T-helper 9 cell (primary cell): ENCODE results near the gene HEY2.
"Not testable (repeated sequence)": the region's sequence is repeated elsewhere in the genome, so short reads cannot be mapped to it uniquely, and the experiment has no call there.

Source experiments
- DNase-seq: peaks from one replicate; pipeline ENCODE4 v3.0.0-alpha.2; 2020

The HEY2 gene

DNA sequence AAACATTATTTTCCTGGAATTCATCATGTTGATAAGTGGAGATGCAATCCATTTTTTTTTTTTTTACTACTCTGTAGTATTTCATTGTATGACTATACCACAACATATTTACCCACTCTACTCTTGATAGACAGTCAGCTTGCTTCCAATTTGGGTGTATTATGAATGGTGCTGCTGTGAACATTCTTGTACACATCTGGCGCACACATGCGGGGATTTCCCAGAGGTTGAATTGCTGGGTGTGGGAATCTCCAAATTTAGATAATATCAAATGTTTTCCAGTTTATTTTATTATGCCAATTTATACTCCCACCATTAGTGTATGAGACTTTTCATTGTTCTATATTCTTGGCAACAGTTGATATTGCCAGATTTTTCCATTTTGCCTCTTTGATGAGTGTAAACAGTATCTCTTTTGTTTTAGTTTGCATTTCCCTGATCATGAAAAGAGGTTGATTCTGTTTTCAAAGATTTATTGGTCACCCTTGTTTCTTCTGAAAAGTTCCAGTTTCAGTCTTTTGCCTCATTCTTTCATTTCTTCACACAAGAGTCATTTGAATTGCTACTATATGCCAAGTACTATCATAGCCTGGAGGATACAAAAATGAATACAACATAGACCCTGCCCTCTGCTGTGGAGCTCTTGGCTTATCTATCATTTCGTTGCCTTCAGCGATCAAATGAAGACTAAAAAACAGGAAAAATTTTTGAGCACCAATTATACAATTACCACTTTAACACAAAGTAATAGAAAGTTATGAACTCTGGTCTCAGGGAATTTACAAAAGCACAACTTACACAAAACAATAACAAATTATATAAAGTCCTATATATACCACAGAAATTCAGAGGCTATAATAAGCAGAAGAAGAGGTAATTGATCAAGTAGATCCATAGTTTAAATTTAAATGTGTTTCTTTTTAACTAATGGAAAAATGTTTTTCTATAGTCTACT is 24.2 kb downstream of the HEY2 start:
- no peak for DNase-seq

DNA sequence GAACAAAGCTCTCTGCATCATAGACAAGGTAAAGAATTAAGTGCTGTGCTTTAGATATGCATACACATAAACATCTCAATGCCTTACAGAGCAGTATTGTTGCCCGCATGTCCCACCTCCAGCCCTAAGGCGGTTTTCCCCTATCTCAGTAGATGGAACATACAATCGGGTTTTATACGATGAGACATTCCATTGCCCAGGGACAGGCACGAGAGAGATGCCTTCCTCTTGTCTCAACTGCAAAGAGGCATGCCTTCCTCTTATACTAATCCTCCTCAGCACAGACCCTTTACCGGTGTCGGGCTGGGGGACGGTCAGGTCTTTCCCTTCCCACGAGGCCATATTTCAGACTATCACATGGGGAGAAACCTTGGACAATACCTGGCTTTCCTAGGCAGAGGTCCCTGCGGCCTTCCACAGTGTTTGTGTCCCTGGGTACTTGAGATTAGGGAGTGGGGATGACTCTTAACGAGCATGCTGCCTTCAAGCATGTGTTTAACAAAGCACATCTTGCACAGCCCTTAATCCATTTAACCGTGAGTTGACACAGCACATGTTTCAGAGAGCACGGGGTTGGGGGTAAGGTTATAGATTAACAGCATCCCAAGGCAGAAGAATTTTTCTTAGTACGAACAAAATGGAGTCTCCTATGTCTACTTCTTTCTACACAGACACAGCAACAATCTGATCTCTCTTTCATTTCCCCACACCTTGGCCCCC is 26.8 kb downstream of the HEY2 start:
- not testable (repeated sequence) for DNase-seq

DNA sequence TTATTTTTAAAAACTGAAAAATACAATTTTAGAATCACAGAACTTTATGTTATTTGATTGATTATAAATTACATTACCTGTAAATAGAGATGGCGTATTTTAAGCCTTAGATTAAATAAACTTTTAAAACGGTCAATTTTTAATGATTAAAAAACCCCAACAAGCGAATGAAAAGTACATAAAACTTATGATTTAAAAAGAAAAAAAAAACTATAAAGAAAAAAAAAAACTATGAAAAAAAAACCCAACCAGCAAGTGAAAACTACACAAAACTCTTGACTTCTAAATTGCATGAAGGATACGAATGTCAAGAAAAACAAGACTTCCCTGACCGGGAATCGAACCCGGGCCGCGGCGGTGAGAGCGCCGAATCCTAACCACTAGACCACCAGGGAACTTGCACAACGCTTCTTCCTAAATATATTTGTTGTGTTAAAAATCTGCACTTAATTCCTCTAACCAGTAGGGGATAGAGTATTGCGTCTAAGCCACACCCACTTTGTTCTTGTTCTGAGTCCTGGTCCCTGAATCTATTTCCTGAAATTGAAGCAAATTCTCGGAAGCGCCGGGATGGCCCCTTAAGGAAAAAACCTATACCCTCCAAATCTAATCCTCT is 30.6 kb downstream of the HEY2 start:
- peak; percentile 84 for DNase-seq

DNA sequence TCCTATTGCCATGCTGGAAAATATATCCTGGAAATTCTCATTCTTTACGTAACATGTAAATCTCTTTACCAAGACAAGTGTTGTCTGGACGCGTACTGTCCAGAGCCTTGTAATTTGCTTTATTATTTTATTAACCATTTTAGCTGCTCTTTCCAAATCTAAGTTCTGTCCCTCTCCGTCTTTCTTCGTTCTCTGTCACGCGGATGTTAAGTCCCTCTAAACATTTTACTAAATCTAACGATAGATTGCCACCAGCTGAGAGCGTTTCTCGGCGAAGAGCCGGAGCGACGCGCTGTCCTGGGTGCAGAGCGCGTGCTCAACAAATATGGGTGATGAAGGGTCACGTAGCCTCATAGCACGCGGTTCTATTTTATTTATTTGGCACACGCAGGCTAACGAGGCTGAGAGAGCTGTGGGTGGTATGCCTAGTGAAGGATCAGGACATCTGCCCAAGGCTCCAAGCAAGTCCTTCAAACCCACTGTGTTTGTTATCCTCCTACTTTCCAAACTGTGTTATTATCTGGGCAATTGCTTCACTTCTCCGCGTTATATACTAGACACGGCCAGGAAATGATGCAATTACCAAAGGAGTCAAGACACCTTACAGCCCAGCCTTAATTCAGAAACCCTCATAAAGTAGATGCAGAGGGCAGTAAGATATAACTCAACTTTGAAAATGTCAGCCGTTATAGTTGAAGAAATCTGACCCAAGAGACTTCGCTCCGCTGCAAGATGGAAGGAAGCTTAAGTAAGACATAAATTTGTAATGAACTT is 31.3 kb downstream of the HEY2 start:
- peak; percentile 25 for DNase-seq

DNA sequence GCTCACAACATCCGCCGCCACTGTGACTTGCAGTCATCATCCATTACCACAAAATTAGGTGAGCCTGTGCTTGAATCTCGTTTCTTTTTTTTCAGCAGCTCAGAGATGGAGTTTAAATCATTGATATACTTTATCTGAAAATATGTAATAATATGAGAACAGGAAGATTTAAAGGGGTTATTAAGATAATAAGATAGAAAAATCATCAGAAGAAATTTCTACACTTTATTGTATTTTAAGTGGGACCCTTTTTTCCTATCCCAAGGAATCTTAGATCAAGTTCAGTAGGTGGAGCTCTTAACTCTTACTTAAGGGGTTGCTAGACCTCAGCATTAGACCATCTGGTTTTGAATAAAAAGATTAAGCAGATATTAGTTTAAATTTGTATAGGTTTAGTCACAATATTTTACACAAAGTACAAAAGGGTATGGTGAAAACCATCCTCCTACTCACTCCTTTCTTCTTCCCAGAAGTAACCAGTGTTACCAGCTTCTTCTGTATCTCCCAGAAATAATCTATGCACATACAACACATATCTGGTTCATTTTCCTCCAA is 32.0 kb downstream of the HEY2 start:
- peak; percentile 32 for DNase-seq

- no peak for DNase-seq
Measured at GRCh38 chr6:125784365-125784764, 34.9 kb downstream of the HEY2 start.

DNA sequence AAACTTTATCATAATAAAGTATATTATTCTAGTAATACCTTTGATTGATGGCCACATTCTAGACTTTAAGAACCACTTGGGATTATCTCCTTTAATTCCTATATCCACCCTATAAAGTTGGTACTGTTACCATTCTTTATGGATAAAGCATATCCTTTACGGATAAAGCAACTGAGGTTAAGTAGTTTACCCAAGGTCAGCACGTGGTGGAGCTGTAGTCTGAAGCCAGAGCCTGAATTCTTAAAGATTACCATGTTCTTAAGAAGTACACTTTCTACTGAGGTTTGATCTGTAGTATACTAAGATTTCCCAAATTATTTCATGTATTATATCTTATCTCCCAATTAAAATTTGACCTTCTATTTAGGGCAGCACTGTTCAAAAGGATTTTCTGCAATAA is 38.4 kb downstream of the HEY2 start:
- DNase-seq = no peak

- DNase-seq = no peak
Measured at GRCh38 chr6:125789167-125789566, 39.7 kb downstream of the HEY2 start.

DNA sequence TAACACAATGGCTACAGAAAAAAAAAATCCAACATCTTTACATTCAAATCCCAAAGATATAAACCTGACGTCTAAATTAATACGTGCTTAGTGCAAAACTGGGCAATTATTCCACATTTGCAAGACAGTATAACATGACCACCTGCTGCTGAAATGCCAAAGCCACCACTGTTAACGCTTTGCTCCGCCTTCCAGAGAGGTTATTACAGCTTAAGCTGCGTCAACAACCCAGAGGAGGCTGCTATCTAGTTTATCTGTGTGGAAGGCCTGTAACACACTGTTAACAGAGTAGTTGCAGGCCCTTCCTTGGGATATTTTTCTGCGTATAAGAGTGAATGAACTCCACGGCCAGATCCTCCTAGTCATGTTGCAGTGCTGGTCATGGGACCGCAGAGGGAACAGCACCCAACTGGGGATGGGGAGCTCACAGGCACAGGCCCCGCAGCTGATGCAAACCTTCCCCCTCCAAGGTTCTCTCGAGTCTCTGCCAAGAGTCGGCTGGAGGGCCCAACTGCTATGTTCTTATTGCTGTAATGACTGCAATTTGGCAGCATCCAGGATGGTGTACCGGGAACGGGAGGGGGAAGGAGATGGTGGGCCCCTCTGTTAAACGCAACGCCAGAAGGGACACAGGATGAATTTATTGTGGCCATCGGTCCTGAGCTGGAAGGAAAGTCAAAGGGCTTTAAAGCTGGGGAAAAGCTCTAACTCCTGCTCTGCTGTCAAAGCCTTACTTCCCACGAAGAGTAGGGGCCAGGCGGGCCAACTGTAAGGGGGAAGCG is 40.3 kb downstream of the HEY2 start:
- peak; percentile 18 for DNase-seq

- DNase-seq = peak; percentile 67
Measured at GRCh38 chr6:125790358-125791150, 41.1 kb downstream of the HEY2 start, which contains the start of gene NCOA7. Gene NCOA7, plus strand, starts transcription at chr6:125790960. Its CDS starts 24,395 bp downstream, at chr6:125815355.

GRCh38 chr6:125791151-125791819 is 41.9 kb downstream of the HEY2 start:
- peak; percentile 21 for DNase-seq

DNA sequence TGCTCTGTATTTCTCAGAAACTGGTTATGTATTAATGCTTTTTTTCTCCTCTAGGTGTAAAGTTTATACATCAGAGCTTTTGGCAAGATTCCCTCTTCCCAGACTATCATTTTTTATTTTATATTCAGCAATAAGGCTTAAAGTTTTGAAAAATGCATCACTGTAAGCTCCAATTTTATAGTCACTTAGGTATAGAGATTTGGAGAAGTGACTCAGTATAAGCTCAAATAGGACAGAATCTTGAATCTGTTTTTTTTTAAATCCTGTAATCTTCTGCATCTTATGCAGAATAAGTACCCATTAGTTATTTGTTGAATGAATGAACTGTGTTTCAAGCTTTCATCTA is 42.4 kb downstream of the HEY2 start:
- DNase-seq = no peak

- no peak for DNase-seq
Measured at GRCh38 chr6:125792172-125792571, 42.7 kb downstream of the HEY2 start.

- DNase-seq = no peak
Measured at GRCh38 chr6:125792680-125793079, 43.2 kb downstream of the HEY2 start.

DNA sequence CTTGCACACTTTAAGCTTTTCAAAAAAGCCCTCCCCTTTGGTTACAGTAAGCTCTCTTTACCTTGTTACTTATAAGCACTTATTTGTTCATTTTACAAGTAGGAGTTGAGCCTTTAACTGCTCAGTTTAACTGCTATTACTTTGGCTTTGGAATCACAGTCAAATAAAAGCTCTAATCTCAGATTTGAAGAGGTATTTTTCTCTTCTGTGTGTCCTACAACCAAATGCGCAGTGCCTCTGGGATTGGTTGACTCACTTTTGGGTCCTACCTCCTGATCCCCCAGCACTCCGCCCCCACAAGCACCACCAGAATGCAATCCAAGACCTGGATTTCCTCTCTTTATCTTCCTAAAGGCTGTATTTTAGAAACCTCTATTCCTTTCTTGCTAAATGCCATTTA is 43.8 kb downstream of the HEY2 start:
- no peak for DNase-seq

DNA sequence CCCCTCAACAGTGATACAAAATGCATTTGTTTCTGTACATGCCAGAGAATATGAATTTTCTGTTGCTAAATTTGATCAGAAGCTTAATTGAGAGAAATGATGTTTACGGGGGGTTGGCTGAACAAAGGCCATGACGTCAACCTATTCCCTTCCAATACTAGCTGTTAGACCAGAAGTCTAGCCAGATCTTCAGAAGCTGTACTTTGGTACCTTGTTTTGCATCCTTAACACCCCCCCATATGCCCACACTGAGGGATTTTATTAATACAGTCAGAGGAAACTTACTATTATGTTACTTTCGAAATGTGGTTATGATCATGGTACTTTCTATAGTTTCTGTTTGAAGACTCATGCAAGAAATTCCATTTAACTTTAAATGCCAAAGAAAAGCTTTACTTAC is 44.4 kb downstream of the HEY2 start:
- no peak for DNase-seq

DNA sequence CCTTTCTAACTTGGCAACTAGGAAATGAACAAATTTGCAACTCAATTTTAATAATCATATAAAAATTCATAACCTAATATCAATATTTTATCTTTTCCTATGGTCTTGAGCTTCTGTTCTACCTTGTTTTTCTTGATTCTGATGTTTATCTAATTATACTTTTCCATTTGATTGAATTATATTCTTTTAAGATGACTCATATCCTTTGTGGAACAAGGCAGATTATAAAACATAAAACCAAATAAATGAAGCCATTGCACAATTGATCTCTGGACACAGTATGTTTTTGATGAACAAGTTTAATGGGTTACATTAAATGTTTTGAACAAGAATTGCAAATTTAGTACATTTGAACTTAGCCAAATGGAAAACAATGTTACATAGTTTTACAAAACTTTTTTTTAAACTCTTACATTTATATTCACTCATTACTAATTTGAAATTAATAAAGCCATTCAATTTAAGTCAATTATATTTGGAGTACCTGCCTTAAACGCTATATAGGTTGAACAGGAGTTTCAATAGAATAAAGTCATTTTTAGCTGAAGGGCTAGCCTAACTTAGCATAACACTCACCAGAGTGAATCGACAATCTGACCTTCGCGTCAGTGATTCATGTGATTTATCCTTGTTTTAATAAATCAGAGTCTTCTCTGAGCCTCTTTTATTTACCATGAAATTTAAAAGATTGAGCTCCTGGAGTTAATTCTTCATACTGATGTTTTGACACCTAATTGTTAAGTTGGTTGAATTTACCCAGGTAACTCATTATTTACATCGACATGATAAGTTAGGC is 45.1 kb downstream of the HEY2 start:
- no peak for DNase-seq

DNA sequence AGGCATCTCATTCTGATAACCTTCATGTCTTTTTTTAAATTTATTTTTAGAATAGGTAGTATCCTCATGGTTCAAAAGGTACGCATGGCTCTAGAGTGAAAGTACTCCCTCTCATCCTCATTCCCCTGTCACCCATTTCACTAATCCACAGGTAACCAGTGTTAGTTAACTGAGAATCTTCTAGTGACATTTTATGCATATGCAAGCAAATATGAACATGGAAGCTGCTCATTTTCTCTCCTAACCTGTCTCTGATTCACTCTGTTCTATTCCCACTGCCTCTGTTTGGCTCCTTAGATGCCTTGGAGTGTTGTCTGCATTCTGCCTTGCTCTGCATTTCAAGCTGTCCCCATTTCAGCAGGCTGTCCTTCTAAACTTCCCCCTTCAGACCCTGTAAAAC is 45.9 kb downstream of the HEY2 start:
- DNase-seq = no peak
